ENCODE data around the gene HMGN4. TPM values are rescaled to one million over a fixed set of nuclear protein-coding genes. Genes with fewer than 3 reads are reported as not detected.

HMGN4 gene
- total and polyA plus RNA-seq, 2 of the 8 experiments (the other 6 are each of a cell fraction or from before 2014, with no cell fraction given) = 23.4 to 66.4 TPM

DNA sequence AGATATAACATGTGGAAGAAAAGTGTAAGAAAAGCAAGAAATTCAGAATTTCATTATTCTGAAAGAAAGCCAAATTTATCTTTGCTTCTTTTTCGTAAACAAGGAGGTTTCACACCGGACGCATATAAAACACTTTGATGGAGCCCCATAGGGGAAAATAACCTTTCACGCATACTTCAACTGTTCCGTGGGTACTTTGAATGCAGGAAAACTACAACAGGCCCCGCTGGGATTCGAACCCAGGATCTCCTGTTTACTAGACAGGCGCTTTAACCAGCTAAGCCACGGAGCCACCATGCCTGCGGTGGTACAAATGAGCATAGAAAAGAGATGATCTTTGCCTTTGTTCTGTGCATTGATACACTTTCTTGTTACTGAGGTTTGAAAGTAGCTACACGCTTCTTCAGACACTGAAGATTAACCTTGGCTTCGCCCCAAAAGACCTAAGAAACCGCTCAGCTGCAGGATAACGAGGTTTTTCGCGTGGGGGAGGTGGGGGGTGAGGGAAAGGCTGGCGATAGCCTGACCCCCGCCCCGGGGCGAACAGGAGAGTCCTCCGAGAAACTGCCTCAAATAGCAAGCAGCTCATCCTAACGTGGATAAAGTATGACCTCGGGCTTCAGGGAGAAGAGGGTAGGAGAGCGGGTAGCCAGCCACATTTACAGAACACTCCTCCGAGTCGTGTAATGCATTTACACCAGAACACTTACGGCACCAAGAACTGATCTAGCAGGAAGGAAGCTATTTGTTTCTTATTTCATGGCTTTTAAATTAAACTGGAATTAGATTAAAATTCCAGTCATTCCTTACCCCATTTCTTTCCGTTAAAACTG, 5.3 kb upstream of the HMGN4 start (continued):
- TF ChIP-seq HDAC2 (IDR thresholded peaks at IDR 0.05; ENCODE audit: borderline replicate concordance in 1 of 2, low read depth in 2 of 2, low read length in 2 of 2) (peak in 1 of 2 experiments; percentile 33; a peak in 1 of 4 replicates), GABPA (IDR thresholded peaks at IDR 0.05; ENCODE audit: borderline replicate concordance, insufficient read depth, low read length) (no peak), SP4 (IDR thresholded peaks at IDR 0.05; ENCODE audit: low read length) (peak; percentile 50; the same call in 1 of the 2 replicates), BACH1 (IDR thresholded peaks at IDR 0.05; ENCODE audit: low read length) (peak; percentile 52; the same call in 1 of the 2 replicates), KDM1A (IDR thresholded peaks at IDR 0.05; ENCODE audit: borderline replicate concordance, low read length) (no peak), SIN3A (conservative IDR thresholded peaks at IDR 0.05 in 1 of 2, IDR thresholded peaks at IDR 0.05 in 1 of 2; ENCODE audit: low read depth in 1 of 2, low read length in 2 of 2) (0 out of 4 replicates have a peak, but pooled peaks of 1 of the 2 experiments have one; percentile 25), CTBP2 (IDR thresholded peaks at IDR 0.05; ENCODE audit: borderline replicate concordance, insufficient read depth, insufficient read length, low read length) (no peak), SP1 (IDR thresholded peaks at IDR 0.05; ENCODE audit: low read depth, low read length) (0 out of 2 replicates have a peak, but pooled peaks have one; percentile 59), KDM4A (IDR thresholded peaks at IDR 0.05; ENCODE audit: low read depth, low read length, severe bottlenecking) (peak; percentile 59), JUN (IDR thresholded peaks at IDR 0.05; ENCODE audit: low read depth, low read length) (no peak), ASH2L (IDR thresholded peaks at IDR 0.05; ENCODE audit: low read length) (peak; percentile 100), TAF7 (optimal IDR thresholded peaks at IDR 0.05; ENCODE audit: borderline replicate concordance, low read depth, low read length) (peak; percentile 47), BCL11A (IDR thresholded peaks at IDR 0.05; ENCODE audit: low read depth in 2 of 2, low read length in 2 of 2) (no peak), TEAD4 (IDR thresholded peaks at IDR 0.05; ENCODE audit: low read depth, low read length) (peak; percentile 59; the same call in 1 of the 2 replicates), TAF1 (IDR thresholded peaks at IDR 0.05; ENCODE audit: low read depth, low read length) (0 out of 2 replicates have a peak, but pooled peaks have one; percentile 36), RBBP5 (IDR thresholded peaks at IDR 0.05; ENCODE audit: borderline replicate concordance, low read depth, low read length) (peak; percentile 97), SIX5 (IDR thresholded peaks at IDR 0.05; ENCODE audit: low read depth, low read length) (no peak), POLR2AphosphoS5 (IDR thresholded peaks at IDR 0.05; ENCODE audit: low read depth, low read length) (no peak), SRF (IDR thresholded peaks at IDR 0.05; ENCODE audit: low read depth, low read length) (no peak), KDM5A (IDR thresholded peaks at IDR 0.05; ENCODE audit: low read length) (no peak)
- TF ChIP-seq, protein P1, sequence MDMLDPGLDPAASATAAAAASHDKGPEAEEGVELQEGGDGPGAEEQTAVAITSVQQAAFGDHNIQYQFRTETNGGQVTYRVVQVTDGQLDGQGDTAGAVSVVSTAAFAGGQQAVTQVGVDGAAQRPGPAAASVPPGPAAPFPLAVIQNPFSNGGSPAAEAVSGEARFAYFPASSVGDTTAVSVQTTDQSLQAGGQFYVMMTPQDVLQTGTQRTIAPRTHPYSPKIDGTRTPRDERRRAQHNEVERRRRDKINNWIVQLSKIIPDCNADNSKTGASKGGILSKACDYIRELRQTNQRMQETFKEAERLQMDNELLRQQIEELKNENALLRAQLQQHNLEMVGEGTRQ (IDR thresholded peaks at IDR 0.05; ENCODE audit: low read length) = no peak
- TF ChIP-seq, protein P2, sequence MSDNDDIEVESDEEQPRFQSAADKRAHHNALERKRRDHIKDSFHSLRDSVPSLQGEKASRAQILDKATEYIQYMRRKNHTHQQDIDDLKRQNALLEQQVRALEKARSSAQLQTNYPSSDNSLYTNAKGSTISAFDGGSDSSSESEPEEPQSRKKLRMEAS (IDR thresholded peaks at IDR 0.05) = peak; percentile 15; the same call in 1 of the 2 replicates
